ENCODE measurements around the gene KSR1.

The KSR1 gene

GRCh38 chr17:27608328-27609230 lies 152.3 kb downstream of the KSR1 start:
- H3K4me1 ChIP-seq (ENCODE audit: control insufficient read depth in 1 of 2, insufficient read depth in 1 of 2, low read depth in 1 of 2, low read length in 1 of 2): no peaks in the 10 kb centered on the region
- no peaks in the 10 kb centered on the region for H3K9me3 ChIP-seq
- no peak overlapping the region for H3K27ac ChIP-seq
- no peak overlapping the region for H3K4me3 ChIP-seq (ENCODE audit: low read depth in 1 of 2, low read length in 1 of 2)
- H3K36me3 ChIP-seq: peaks cover 98% of the 10 kb centered on the region
- H3K27me3 ChIP-seq: no peaks in the 10 kb centered on the region
- TF ChIP-seq CTCF (IDR thresholded peaks at IDR 0.05): no peak

GRCh38 chr17:27609611-27610303 lies 153.5 kb downstream of the KSR1 start:
- Histone ChIP-seq H3K4me1 (ENCODE audit: control insufficient read depth in 1 of 2, insufficient read depth in 1 of 2, low read depth in 1 of 2, low read length in 1 of 2) (no peaks in the 10 kb centered on the region), H3K4me3 (ENCODE audit: low read depth in 1 of 2, low read length in 1 of 2) (no peak overlapping the region), H3K36me3 (peaks cover 98% of the 10 kb centered on the region), H3K9me3 (no peaks in the 10 kb centered on the region), H3K27ac (no peak overlapping the region), H3K27me3 (no peaks in the 10 kb centered on the region)
- no peak for TF ChIP-seq CTCF (IDR thresholded peaks at IDR 0.05)

- H3K9me3 ChIP-seq: no peaks in the 10 kb centered on the region
- H3K27me3 ChIP-seq: no peaks in the 10 kb centered on the region
- H3K27ac ChIP-seq: no peak overlapping the region
- TF ChIP-seq CTCF (IDR thresholded peaks at IDR 0.05): no peak
- no peaks in the 10 kb centered on the region for H3K4me1 ChIP-seq (ENCODE audit: control insufficient read depth in 1 of 2, insufficient read depth in 1 of 2, low read depth in 1 of 2, low read length in 1 of 2)
- H3K36me3 ChIP-seq: peaks cover 97% of the 10 kb centered on the region
- H3K4me3 ChIP-seq (ENCODE audit: low read depth in 1 of 2, low read length in 1 of 2): no peak overlapping the region
Measured at GRCh38 chr17:27610304-27610677, 154.0 kb downstream of the KSR1 start.

- Histone ChIP-seq H3K36me3 (peaks cover 88% of the 10 kb centered on the region), H3K27me3 (no peaks in the 10 kb centered on the region), H3K27ac (no peak overlapping the region), H3K4me3 (ENCODE audit: low read depth in 1 of 2, low read length in 1 of 2) (no peak overlapping the region), H3K9me3 (no peaks in the 10 kb centered on the region), H3K4me1 (ENCODE audit: control insufficient read depth in 1 of 2, insufficient read depth in 1 of 2, low read depth in 1 of 2, low read length in 1 of 2) (no peaks in the 10 kb centered on the region)
- no peak for TF ChIP-seq CTCF (IDR thresholded peaks at IDR 0.05)
Measured at GRCh38 chr17:27612160-27612770, 156.0 kb downstream of the KSR1 start.

- no peak overlapping the region for H3K27ac ChIP-seq
- H3K4me1 ChIP-seq (ENCODE audit: control insufficient read depth in 1 of 2, insufficient read depth in 1 of 2, low read depth in 1 of 2, low read length in 1 of 2): no peaks in the 10 kb centered on the region
- H3K27me3 ChIP-seq: no peaks in the 10 kb centered on the region
- peaks cover 88% of the 10 kb centered on the region for H3K36me3 ChIP-seq
- TF ChIP-seq CTCF (IDR thresholded peaks at IDR 0.05): no peak
- no peak overlapping the region for H3K4me3 ChIP-seq (ENCODE audit: low read depth in 1 of 2, low read length in 1 of 2)
- no peaks in the 10 kb centered on the region for H3K9me3 ChIP-seq
Measured at GRCh38 chr17:27613433-27613832, 157.2 kb downstream of the KSR1 start.
